GM12878 (cell line): Measurements from ENCODE around the gene SPG7. TPM values are rescaled to one million over a fixed set of nuclear protein-coding genes. Genes with fewer than 3 reads are reported as not detected.

Source experiments
- ATF3 ChIP-seq: IDR thresholded peaks from 2 replicates; pipeline ENCODE4 v1.6.1; 2011; ENCODE audit warnings: low read depth, mild to moderate bottlenecking, low read length, moderate library complexity, borderline replicate concordance; ENCODE audit errors: extremely low read depth
- BACH1 ChIP-seq: fragments of 450-650 bp; IDR thresholded peaks from 2 replicates; pipeline ENCODE4 v1.6.1; 2017; ENCODE audit warnings: mild to moderate bottlenecking, borderline replicate concordance
- BHLHE40 ChIP-seq, 2 experiments: fragments of 450-650 bp in 1 of 2; IDR thresholded peaks; 2 replicates each; pipeline ENCODE4 v1.6.1; 2011 to 2017; ENCODE audit warnings: low read depth in 2 of 2, borderline replicate concordance in 1 of 2, improper control_type of control experiment in 1 of 2, low read length in 1 of 2, mild to moderate bottlenecking in 1 of 2
- DPF2 ChIP-seq: fragments of 450-650 bp; IDR thresholded peaks from 2 replicates; pipeline ENCODE4 v1.6.1; 2017; ENCODE audit warnings: mild to moderate bottlenecking
- ETV6 ChIP-seq, 2 experiments: fragments of 450-650 bp in 1 of 2; IDR thresholded peaks in 1 of 2; conservative IDR thresholded peaks in 1 of 2; 2 replicates each; pipeline ENCODE4 v1.6.1; 2014; ENCODE audit warnings: antibody characterized with exemption in 1 of 2, borderline replicate concordance in 1 of 2, low read depth in 1 of 2, mild to moderate bottlenecking in 1 of 2, moderate library complexity in 1 of 2
- FOS ChIP-seq: IDR thresholded peaks from 3 replicates; pipeline ENCODE4 v1.6.1; 2011; ENCODE audit warnings: borderline replicate concordance; ENCODE audit not compliant: insufficient read length; ENCODE audit errors: extremely low read depth
- GATAD2B ChIP-seq: fragments of 450-650 bp; conservative IDR thresholded peaks from 2 replicates; pipeline ENCODE4 v1.6.1; 2017; ENCODE audit warnings: low read depth, mild to moderate bottlenecking, moderate library complexity
- HSF1 ChIP-seq: fragments of 150-350 bp; IDR thresholded peaks from 2 replicates; pipeline ENCODE4 v1.6.1; 2014; ENCODE audit warnings: mild to moderate bottlenecking, low read depth, low read length
- IRF3 ChIP-seq: fragments of 450-650 bp; IDR thresholded peaks from 2 replicates; pipeline ENCODE4 v1.6.1; 2014; ENCODE audit warnings: mild to moderate bottlenecking
- MAX ChIP-seq: IDR thresholded peaks from 2 replicates; pipeline ENCODE4 v1.6.1; 2012; ENCODE audit warnings: low read depth, low read length, improper control_type of control experiment
- NFXL1 ChIP-seq: fragments of 450-650 bp; IDR thresholded peaks from 2 replicates; pipeline ENCODE4 v1.6.1; 2017; ENCODE audit warnings: antibody characterized with exemption, mild to moderate bottlenecking, borderline replicate concordance
- NR2C1 ChIP-seq: fragments of 450-650 bp; IDR thresholded peaks from 2 replicates; pipeline ENCODE4 v1.6.1; 2017; ENCODE audit warnings: antibody characterized with exemption, mild to moderate bottlenecking, moderate library complexity
- POLR2A ChIP-seq: IDR thresholded peaks from 2 replicates; pipeline ENCODE4 v1.6.1; 2011; ENCODE audit warnings: low read depth, mild to moderate bottlenecking, low read length
- POLR2AphosphoS5 ChIP-seq: IDR thresholded peaks from 2 replicates; pipeline ENCODE4 v1.6.1; 2011; ENCODE audit warnings: mild to moderate bottlenecking, low read length, inconsistent platforms
- RELA ChIP-seq: fragments of 450-650 bp; IDR thresholded peaks from 2 replicates; pipeline ENCODE4 v1.8.0; 2014; ENCODE audit warnings: borderline replicate concordance; ENCODE audit not compliant: partially characterized antibody
- RELB ChIP-seq: fragments of 450-650 bp; IDR thresholded peaks from 2 replicates; pipeline ENCODE4 v1.6.1; 2017; ENCODE audit warnings: low read depth, mild to moderate bottlenecking, moderate library complexity
- SPI1 ChIP-seq: IDR thresholded peaks from 2 replicates; pipeline ENCODE4 v1.6.1; 2011; ENCODE audit warnings: low read depth, mild to moderate bottlenecking, low read length, moderate library complexity, borderline replicate concordance; ENCODE audit not compliant: insufficient read depth
- TBL1XR1 ChIP-seq: IDR thresholded peaks from 2 replicates; pipeline ENCODE4 v1.6.1; 2012; ENCODE audit warnings: low read depth, low read length, improper control_type of control experiment
- TCF3 ChIP-seq: IDR thresholded peaks from 2 replicates; pipeline ENCODE4 v1.6.1; 2012; ENCODE audit warnings: low read depth, mild to moderate bottlenecking, low read length, borderline replicate concordance; ENCODE audit not compliant: insufficient read depth
- ZBED1 ChIP-seq: IDR thresholded peaks from 2 replicates; pipeline ENCODE4 v1.6.1; 2016; ENCODE audit warnings: borderline replicate concordance
- polyA plus RNA-seq, 11 experiments: library from polyadenylated mRNA; depleted of rRNA in 4 of 11; unstranded in 6 of 11; stranded (reverse) in 5 of 11; fragments of >200 nt; fragmentation: Nextera tagmentation in 4 of 11; fragmentation: Illumina TruSeq in 1 of 11; extraction: Ambion mirVana in 4 of 11; extraction: Trizol in 1 of 11; gene quantifications; 1 replicate in 1 of 11; 2 replicates in 10 of 11; pipeline versions ENCODE4 v1.2.1 to v1.2.3, GENCODE V29; 2011 to 2016; ENCODE audit warnings: inconsistent platforms in 2 of 11, missing spikeins in 2 of 11, low read depth in 1 of 11
- total RNA-seq, 4 experiments: library from RNA; depleted of rRNA in 3 of 4; stranded (reverse); fragments of >200 nt in 3 of 4; fragmentation: Illumina TruSeq in 1 of 4; extraction: Trizol in 1 of 4; gene quantifications; 2 replicates each; pipeline versions ENCODE4 v1.2.1 to v1.2.3, GENCODE V29; 2013 to 2021

The SPG7 gene
- total and polyA plus RNA-seq, 10 of the 15 experiments (the other 5 are each of a cell fraction or from before 2014, with no cell fraction given): 5.9 to 75.9 (median 52.5) TPM

- TF ChIP-seq ZBED1: no peak
- no peak for TF ChIP-seq FOS
- peak; percentile 72 for TF ChIP-seq GATAD2B
- TF ChIP-seq DPF2: peak; percentile 82
- peak in 1 of 2 experiments; percentile 43; a peak in 2 of 4 replicates for TF ChIP-seq BHLHE40 (IDR thresholded peaks at IDR 0.05; ENCODE audit: borderline replicate concordance in 1 of 2, low read depth in 2 of 2, low read length in 1 of 2)
- no peak for TF ChIP-seq SPI1
- TF ChIP-seq TCF3: peak; percentile 53; the same call in 1 of the 2 replicates
- TF ChIP-seq HSF1: no peak
- TF ChIP-seq ATF3: no peak
- TF ChIP-seq TBL1XR1: 0 out of 2 replicates have a peak, but pooled peaks have one; percentile 6
- peak; percentile 36 for TF ChIP-seq NR2C1
- TF ChIP-seq MAX: peak; percentile 67
- TF ChIP-seq ETV6 (conservative IDR thresholded peaks at IDR 0.05 in 1 of 2, IDR thresholded peaks at IDR 0.05 in 1 of 2; ENCODE audit: borderline replicate concordance in 1 of 2, low read depth in 1 of 2): no peak
- TF ChIP-seq NFXL1: 0 out of 2 replicates have a peak, but pooled peaks have one; percentile 41
- TF ChIP-seq POLR2AphosphoS5: peak; percentile 72; the same call in 1 of the 2 replicates
- TF ChIP-seq RELB: 0 out of 2 replicates have a peak, but pooled peaks have one; percentile 3
- TF ChIP-seq POLR2A: peak; percentile 85
- TF ChIP-seq BACH1: peak; percentile 25; the same call in 1 of the 2 replicates
- TF ChIP-seq RELA: peak; percentile 9
- TF ChIP-seq IRF3: no peak
Measured at GRCh38 chr16:89507834-89508590, at the start of gene SPG7 (continued).
